ENCODE data around the gene ATP6V0B. TPM values are rescaled to one million over a fixed set of nuclear protein-coding genes. Genes with fewer than 3 reads are reported as not detected.

The ATP6V0B gene
- total and polyA plus RNA-seq, 9 donors, result 46.2 to 57.6 (median 51.4) TPM

- no peak overlapping the region for H3K4me3 ChIP-seq (ENCODE audit: low read length)
- no peaks in the 10 kb centered on the region for H3K9me3 ChIP-seq (replicated peaks; ENCODE audit: control insufficient read depth, low read depth, low read length)
- H3K27ac ChIP-seq (ENCODE audit: low read length), result no peak overlapping the region
- no peak for DNase-seq
- H3K4me1 ChIP-seq (ENCODE audit: control insufficient read depth, insufficient read depth, low read length), result peaks cover 23% of the 10 kb centered on the region
- no peaks in the 10 kb centered on the region for H3K36me3 ChIP-seq (ENCODE audit: control insufficient read depth, insufficient read depth, low read length)
- H3K27me3 ChIP-seq (ENCODE audit: control insufficient read depth, insufficient read depth, low read length), result no peaks in the 10 kb centered on the region
- 93% methylated on average over 3 of the region's 8 CpGs for WGBS (ENCODE audit: insufficient coverage)
These were observed 25.4 kb downstream of the ATP6V0B start for GRCh38 chr1:44000122-44000665.

DNA sequence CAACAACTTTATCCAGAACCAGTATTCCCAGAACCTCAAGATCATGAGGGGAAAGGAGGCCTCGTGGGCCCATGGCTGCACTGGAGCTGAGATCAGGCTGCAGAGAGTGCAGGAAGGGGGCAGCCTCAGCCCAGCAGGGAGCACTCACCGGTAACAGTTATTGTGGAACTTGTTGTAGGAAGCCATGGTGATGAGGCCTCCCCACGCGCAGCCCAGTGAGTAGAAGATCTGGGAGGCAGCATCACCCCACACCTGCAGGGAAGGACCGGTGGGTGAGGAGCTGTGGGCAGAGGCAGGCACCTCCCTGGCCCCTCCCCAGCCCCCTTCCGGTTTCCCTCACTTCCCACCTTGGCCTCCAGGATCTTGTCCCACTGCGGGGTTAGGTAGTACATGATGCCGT, 27.4 kb downstream of the ATP6V0B start:
- 84% methylated on average over 3 of the region's 8 CpGs for WGBS (ENCODE audit: insufficient coverage)
- Histone ChIP-seq H3K4me1 (ENCODE audit: control insufficient read depth, insufficient read depth, low read length) (peaks cover 14% of the 10 kb centered on the region), H3K27ac (ENCODE audit: low read length) (no peak overlapping the region), H3K36me3 (ENCODE audit: control insufficient read depth, insufficient read depth, low read length) (no peaks in the 10 kb centered on the region), H3K27me3 (ENCODE audit: control insufficient read depth, insufficient read depth, low read length) (no peaks in the 10 kb centered on the region), H3K4me3 (ENCODE audit: low read length) (no peak overlapping the region), H3K9me3 (replicated peaks; ENCODE audit: control insufficient read depth, low read depth, low read length) (no peaks in the 10 kb centered on the region)
- no peak for DNase-seq

GRCh38 chr1:44002606-44003157, 27.9 kb downstream of the ATP6V0B start:
- 78% methylated on average over 12 of the region's 14 CpGs for WGBS (ENCODE audit: insufficient coverage)
- Histone ChIP-seq H3K27ac (ENCODE audit: low read length) (no peak overlapping the region), H3K4me3 (ENCODE audit: low read length) (no peak overlapping the region), H3K27me3 (ENCODE audit: control insufficient read depth, insufficient read depth, low read length) (no peaks in the 10 kb centered on the region), H3K4me1 (ENCODE audit: control insufficient read depth, insufficient read depth, low read length) (peaks cover 9% of the 10 kb centered on the region), H3K9me3 (replicated peaks; ENCODE audit: control insufficient read depth, low read depth, low read length) (no peaks in the 10 kb centered on the region), H3K36me3 (ENCODE audit: control insufficient read depth, insufficient read depth, low read length) (no peaks in the 10 kb centered on the region)
- DNase-seq, result no peak

GRCh38 chr1:44008259-44008658, 33.5 kb downstream of the ATP6V0B start:
- H3K36me3 ChIP-seq (ENCODE audit: control insufficient read depth, insufficient read depth, low read length), result peaks cover 4% of the 10 kb centered on the region
- H3K4me1 ChIP-seq (ENCODE audit: control insufficient read depth, insufficient read depth, low read length), result peaks cover 5% of the 10 kb centered on the region
- WGBS (ENCODE audit: insufficient coverage), result 83% methylated on average over 2 of the region's 12 CpGs
- H3K9me3 ChIP-seq (replicated peaks; ENCODE audit: control insufficient read depth, low read depth, low read length), result no peaks in the 10 kb centered on the region
- H3K27me3 ChIP-seq (ENCODE audit: control insufficient read depth, insufficient read depth, low read length), result no peaks in the 10 kb centered on the region
- H3K27ac ChIP-seq (ENCODE audit: low read length), result no peak overlapping the region
- no peak for DNase-seq
- no peak overlapping the region for H3K4me3 ChIP-seq (ENCODE audit: low read length)

GRCh38 chr1:44010935-44011471, 36.2 kb downstream of the ATP6V0B start:
- peaks cover 4% of the 10 kb centered on the region for H3K36me3 ChIP-seq (ENCODE audit: control insufficient read depth, insufficient read depth, low read length)
- no peaks in the 10 kb centered on the region for H3K9me3 ChIP-seq (replicated peaks; ENCODE audit: control insufficient read depth, low read depth, low read length)
- H3K27me3 ChIP-seq (ENCODE audit: control insufficient read depth, insufficient read depth, low read length), result no peaks in the 10 kb centered on the region
- H3K4me3 ChIP-seq (ENCODE audit: low read length), result no peak overlapping the region
- WGBS (ENCODE audit: insufficient coverage), result 83% methylated on average over 3 of the region's 11 CpGs
- H3K4me1 ChIP-seq (ENCODE audit: control insufficient read depth, insufficient read depth, low read length), result peaks cover 8% of the 10 kb centered on the region
- DNase-seq, result no peak
- no peak overlapping the region for H3K27ac ChIP-seq (ENCODE audit: low read length)

DNA sequence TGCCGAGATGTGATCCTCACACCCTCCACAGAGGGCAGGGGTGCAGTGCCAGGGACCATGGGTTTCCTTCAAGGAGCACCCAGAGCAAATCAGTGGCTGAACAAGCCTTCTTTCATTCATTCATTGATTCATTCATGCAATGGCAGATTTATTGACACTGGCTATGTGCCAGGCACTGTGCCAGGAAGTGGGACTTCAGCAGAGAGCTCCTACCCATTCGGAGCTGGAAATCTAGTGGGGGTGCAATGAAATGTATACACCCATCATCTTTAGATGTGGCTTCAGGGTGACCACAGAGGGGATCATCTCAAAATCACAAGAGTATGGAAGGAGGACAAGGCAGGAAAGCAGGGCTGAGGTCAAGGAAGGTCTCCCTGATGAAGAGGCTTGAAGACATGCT, 37.6 kb downstream of the ATP6V0B start:
- Histone ChIP-seq H3K27ac (ENCODE audit: low read length) (no peak overlapping the region), H3K9me3 (replicated peaks; ENCODE audit: control insufficient read depth, low read depth, low read length) (no peaks in the 10 kb centered on the region), H3K36me3 (ENCODE audit: control insufficient read depth, insufficient read depth, low read length) (peaks cover 4% of the 10 kb centered on the region), H3K4me3 (ENCODE audit: low read length) (no peak overlapping the region), H3K27me3 (ENCODE audit: control insufficient read depth, insufficient read depth, low read length) (no peaks in the 10 kb centered on the region), H3K4me1 (ENCODE audit: control insufficient read depth, insufficient read depth, low read length) (peaks cover 8% of the 10 kb centered on the region)
- DNase-seq, result no peak
- 100% methylated on average over 1 of the region's 2 CpGs for WGBS (ENCODE audit: insufficient coverage)

- Histone ChIP-seq H3K27me3 (ENCODE audit: control insufficient read depth, insufficient read depth, low read length) (peaks cover 2% of the 10 kb centered on the region), H3K9me3 (replicated peaks; ENCODE audit: control insufficient read depth, low read depth, low read length) (no peaks in the 10 kb centered on the region), H3K4me3 (ENCODE audit: low read length) (no peak overlapping the region), H3K36me3 (ENCODE audit: control insufficient read depth, insufficient read depth, low read length) (peaks cover 4% of the 10 kb centered on the region), H3K4me1 (ENCODE audit: control insufficient read depth, insufficient read depth, low read length) (peaks cover 8% of the 10 kb centered on the region), H3K27ac (ENCODE audit: low read length) (no peak overlapping the region)
- DNase-seq, result no peak
- WGBS (ENCODE audit: insufficient coverage), result 34% methylated on average over 13 of the region's 13 CpGs
These were observed 38.3 kb downstream of the ATP6V0B start for GRCh38 chr1:44012941-44013609.

GRCh38 chr1:44013949-44014348, 39.2 kb downstream of the ATP6V0B start:
- Histone ChIP-seq H3K4me1 (ENCODE audit: control insufficient read depth, insufficient read depth, low read length) (peaks cover 8% of the 10 kb centered on the region), H3K9me3 (replicated peaks; ENCODE audit: control insufficient read depth, low read depth, low read length) (no peaks in the 10 kb centered on the region), H3K27me3 (ENCODE audit: control insufficient read depth, insufficient read depth, low read length) (peaks cover 2% of the 10 kb centered on the region), H3K4me3 (ENCODE audit: low read length) (no peak overlapping the region), H3K27ac (ENCODE audit: low read length) (no peak overlapping the region), H3K36me3 (ENCODE audit: control insufficient read depth, insufficient read depth, low read length) (peaks cover 4% of the 10 kb centered on the region)
- DNase-seq, result no peak
- WGBS (ENCODE audit: insufficient coverage), result 55% methylated on average over 5 of the region's 5 CpGs

DNA sequence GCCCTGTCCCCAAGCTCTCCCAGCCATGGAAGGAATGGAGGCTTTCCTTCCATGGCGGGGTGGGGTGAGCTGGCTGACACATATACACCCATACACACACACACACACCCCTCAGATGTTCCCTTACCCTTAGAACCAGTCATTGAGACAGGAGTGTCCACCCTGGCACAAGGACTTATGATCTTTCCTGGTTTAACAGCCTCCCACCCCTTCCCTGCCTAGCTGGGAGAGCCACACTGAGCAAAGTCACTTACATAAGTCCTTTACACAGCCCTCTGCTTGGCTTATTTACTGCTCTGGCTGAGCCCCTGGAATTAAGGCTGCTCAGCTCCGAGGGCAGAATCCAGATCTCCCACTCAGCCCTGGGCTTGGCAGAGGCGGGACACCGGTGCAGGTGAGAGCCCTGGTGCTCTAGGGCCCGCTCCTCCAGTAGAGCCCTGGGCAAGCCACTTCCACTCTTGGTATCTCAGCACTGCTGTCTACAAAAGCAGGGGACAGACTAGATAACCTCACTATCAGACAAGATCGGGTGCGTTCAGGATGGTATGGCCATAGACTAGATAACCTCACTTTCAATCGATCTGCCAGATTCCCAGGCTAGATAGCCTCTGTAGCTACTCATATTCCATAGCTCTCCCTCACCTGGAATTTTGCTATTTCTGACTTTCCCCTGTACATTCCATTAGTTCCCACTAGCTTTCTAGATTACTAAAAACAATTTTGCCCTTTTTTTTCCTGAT, 39.8 kb downstream of the ATP6V0B start:
- 74% methylated on average over 7 of the region's 8 CpGs for WGBS (ENCODE audit: insufficient coverage)
- H3K4me1 ChIP-seq (ENCODE audit: control insufficient read depth, insufficient read depth, low read length), result peaks cover 10% of the 10 kb centered on the region

DNA sequence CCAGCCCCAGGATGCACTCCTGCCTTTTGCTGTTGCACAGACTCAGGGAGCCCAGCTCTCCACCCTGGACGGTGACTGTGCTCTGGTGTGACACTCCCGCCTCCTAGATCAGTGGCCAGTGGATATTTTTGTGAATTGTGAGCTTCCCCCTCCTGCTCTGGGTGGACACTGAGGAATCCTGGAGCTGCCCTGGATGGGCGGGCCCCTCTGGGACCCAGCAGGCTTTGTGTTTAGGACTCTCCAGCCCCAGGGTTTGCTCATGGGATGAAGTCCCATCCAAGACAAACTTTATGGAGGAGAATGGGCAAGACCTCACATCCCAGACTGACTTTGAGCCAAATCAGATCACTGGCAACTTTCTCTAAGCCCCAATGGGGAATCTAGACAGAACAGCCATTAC, 40.4 kb downstream of the ATP6V0B start:
- H3K27ac ChIP-seq (ENCODE audit: low read length), result no peak overlapping the region
- peaks cover 2% of the 10 kb centered on the region for H3K27me3 ChIP-seq (ENCODE audit: control insufficient read depth, insufficient read depth, low read length)
- H3K4me3 ChIP-seq (ENCODE audit: low read length), result no peak overlapping the region
- H3K4me1 ChIP-seq (ENCODE audit: control insufficient read depth, insufficient read depth, low read length), result peaks cover 16% of the 10 kb centered on the region
- DNase-seq, result no peak
- no peaks in the 10 kb centered on the region for H3K36me3 ChIP-seq (ENCODE audit: control insufficient read depth, insufficient read depth, low read length)
- no peaks in the 10 kb centered on the region for H3K9me3 ChIP-seq (replicated peaks; ENCODE audit: control insufficient read depth, low read depth, low read length)
- 17% methylated on average over 2 of the region's 3 CpGs for WGBS (ENCODE audit: insufficient coverage)

More for the DNA sequence above, 39.8 kb downstream of the ATP6V0B start:
- no peaks in the 10 kb centered on the region for H3K9me3 ChIP-seq (replicated peaks; ENCODE audit: control insufficient read depth, low read depth, low read length)
- H3K4me3 ChIP-seq (ENCODE audit: low read length), result no peak overlapping the region
- peaks cover 2% of the 10 kb centered on the region for H3K27me3 ChIP-seq (ENCODE audit: control insufficient read depth, insufficient read depth, low read length)
- peaks cover 4% of the 10 kb centered on the region for H3K36me3 ChIP-seq (ENCODE audit: control insufficient read depth, insufficient read depth, low read length)
- no peak overlapping the region for H3K27ac ChIP-seq (ENCODE audit: low read length)
- no peak for DNase-seq

Data from muscle of leg (tissue), 11 donors.